HT-29 (cell line): ENCODE measurements around the gene NAALADL2. TPM values are rescaled to one million over a fixed set of nuclear protein-coding genes. Genes with fewer than 3 reads are reported as not detected.

Source experiments
- DNase-seq: peaks from one replicate; pipeline ENCODE4 v3.0.0-alpha.2; 2015; ENCODE audit warnings: low spot score
- small RNA-seq: library from RNA; depleted of rRNA; stranded (forward); fragments of <200 nt; gene quantifications from one replicate; pipeline ENCODE3, GENCODE V24; 2014
- total RNA-seq: library from RNA; depleted of rRNA; stranded (reverse); fragments of >200 nt; shearing (Covaris generic); gene quantifications from 2 replicates; pipeline ENCODE4 v1.2.3, GENCODE V29; 2014

Gene NAALADL2
- total RNA-seq, 1 experiment from 2014 or later = 9.4 TPM

- no peak for DNase-seq
These were observed 977.5 kb downstream of the NAALADL2 start for GRCh38 chr3:175836617-175837016.

- no peak for DNase-seq
These were observed 978.8 kb downstream of the NAALADL2 start for GRCh38 chr3:175837962-175838361.

GRCh38 chr3:175839366-175840005 is 980.4 kb downstream of the NAALADL2 start:
- DNase-seq = no peak

- DNase-seq = no peak
These were observed 992.4 kb downstream of the NAALADL2 start for GRCh38 chr3:175851541-175851940.

DNA sequence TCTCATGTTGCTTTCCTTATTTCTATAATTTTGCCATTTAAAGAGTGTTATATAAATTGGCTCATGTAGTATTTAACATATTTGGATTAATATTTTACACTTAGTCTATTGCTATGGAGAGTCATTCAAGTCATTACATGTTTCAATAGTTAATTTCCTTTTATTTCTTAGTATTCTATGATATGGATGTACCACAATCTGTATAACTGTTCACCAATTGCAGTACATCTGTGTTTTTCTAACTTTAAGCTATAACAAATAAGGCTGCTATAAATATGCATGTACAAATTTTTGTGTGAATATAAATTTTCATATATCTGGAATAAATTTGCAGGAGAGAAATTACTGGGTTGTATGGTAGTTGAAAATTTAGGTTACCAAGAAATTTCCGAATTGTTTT is 993.4 kb downstream of the NAALADL2 start:
- DNase-seq = no peak

DNA sequence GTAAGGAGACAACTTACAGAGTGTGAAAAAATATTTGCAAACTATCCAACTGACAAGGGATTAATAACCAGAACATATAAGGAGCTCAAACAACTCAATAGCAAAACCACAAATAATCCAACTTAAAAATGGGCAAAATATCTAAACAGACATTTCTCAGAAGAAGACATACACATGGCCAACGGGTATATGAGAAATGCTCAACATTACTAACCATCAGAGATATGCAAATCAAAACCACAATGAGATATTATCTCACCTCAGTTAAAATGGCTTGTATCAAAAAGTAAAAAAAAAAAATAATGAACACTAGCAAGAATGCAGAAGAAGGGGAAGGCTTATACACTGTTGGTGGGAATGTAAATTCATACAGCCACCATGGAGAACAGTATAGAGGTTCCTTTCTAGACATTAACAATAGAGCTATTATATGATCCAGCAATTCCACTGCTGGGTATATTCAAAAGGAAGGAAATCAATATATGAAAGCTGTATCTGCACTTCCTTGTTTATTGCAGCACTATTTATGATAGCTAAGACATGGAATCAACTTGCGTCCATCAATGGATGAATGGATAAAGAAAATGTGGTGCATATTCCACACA is 998.6 kb downstream of the NAALADL2 start:
- DNase-seq = no peak

Small RNAs within 50 kb of the gene (small RNA-seq; reads per million reads assigned to genes)
- gene MIR4789 (not detected), gene RNU4-91P (0.29 reads per million), gene RNU6-1233P (not detected), gene RNU6-1317P (not detected)
